Anterior cingulate cortex (tissue), 58 donors: ENCODE results near the gene TSBP1.
"Not testable (repeated sequence)": the region's sequence is repeated elsewhere in the genome, so short reads cannot be mapped to it uniquely, and the experiment has no call there.

Experiments used
- DNase-seq, 58 donors: peaks; one replicate each; lab custom pipeline; 2025; lab: John Stamatoyannopoulos, UW

The TSBP1 gene

DNA sequence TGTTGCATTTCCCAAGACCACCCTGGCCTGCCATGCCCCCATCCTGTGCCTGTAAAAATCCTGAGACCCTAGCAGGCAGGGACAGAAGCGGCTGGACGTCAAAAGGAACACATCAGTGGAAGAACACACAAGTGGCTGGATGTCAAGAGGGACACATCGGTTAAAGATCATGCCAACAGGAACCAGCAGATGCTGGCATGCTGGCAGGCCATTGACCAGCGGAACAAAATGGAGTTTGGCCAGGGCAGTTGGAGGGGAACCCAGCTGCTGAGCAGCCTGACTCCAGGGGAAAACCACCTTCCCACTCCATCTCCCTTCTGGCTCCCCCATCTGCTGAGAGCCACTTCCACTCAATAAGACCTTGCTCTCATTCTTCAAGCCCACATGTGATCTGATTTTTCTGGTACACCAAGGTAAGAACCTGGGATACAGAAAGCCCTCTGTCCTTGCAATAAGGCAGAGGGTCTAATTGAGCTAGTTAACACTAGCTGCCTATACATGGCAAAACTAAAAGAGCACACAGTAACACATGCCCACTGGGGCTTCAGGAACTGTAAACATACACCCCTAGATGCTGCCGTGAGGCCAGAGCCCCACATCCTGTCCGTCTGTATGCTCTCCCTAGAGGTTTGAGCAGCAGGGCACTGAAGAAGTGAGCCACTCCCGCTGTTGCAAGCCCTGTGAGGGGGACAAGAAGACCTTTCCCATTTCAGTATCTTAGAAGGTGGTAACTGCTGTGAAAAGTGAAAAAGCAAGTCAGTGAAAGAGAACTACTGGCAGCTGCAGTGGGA, 4.2 kb upstream of the TSBP1 start:
- no peak for DNase-seq

DNA sequence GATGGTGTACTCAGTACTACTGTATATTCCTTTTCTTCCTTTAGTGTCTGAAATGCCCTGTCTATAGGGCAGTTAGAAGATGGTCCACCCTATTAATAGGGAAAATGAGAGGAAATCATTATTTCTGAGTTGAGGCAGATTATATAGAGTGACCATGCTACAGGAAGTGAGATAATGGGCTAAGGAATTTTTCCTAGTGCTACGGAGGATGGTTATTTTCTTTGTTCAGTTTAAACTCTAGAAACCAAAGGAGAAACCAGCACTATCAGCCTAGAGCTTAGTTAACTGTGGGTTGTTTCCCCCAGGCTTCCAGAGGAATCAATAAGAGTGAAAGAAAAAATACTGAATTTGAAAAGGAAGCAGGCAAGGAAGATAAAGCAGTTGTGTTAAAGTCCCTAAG, 474 bp downstream of the TSBP1 start:
- no peak for DNase-seq

DNA sequence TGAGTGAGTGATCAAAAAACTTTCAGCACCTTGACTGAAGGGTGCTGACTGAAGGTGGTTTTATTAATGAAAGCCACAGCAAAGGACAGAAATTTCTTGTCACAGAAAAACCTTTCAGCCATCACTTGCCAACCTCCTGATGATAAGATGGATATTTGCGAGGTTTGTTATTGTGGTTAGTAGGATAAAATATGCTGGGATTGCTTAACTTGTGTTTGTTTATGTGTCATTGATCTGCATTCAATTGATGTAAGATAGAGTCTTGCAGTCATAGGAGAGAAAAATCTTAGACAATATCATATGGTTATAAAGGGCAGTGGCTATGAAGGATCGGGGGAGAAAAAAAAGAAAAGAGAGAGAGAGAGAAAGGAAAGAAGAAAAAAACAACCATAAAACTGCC, 1.2 kb downstream of the TSBP1 start:
- DNase-seq: no peak

- no peak for DNase-seq
These were observed 2.0 kb downstream of the TSBP1 start for GRCh38 chr6:32369660-32370059.

- DNase-seq: no peak
These were observed 4.1 kb downstream of the TSBP1 start for GRCh38 chr6:32367644-32368043.

DNA sequence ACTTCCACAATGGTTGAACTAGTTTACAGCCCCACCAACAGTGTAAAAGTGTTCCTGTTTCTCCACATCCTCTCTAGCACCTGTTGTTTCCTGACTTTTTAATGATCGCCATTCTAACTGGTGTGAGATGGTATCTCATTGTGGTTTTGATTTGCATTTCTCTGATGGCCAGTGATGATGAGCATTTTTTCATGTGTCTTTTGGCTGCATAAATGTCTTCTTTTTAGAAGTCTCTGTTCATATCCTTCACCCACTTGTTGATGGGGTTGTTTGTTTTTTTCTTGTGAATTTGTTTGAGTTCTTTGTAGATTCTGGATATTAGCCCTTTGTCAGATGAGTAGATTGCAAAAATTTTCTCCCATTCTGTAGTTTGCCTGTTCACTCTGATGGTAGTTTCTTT, 12.5 kb downstream of the TSBP1 start:
- not testable (repeated sequence) for DNase-seq

- DNase-seq: not testable (repeated sequence)
These were observed 13.2 kb downstream of the TSBP1 start for GRCh38 chr6:32358548-32358947.

GRCh38 chr6:32355018-32355417, 16.7 kb downstream of the TSBP1 start:
- DNase-seq: no peak

GRCh38 chr6:32353348-32353747, 18.4 kb downstream of the TSBP1 start:
- no peak for DNase-seq

GRCh38 chr6:32340242-32340641, 31.5 kb downstream of the TSBP1 start:
- no peak for DNase-seq

GRCh38 chr6:32337186-32337805, 34.4 kb downstream of the TSBP1 start:
- peak in 3 of 58 donors; percentile 0 to 4 (median 0) for DNase-seq

DNA sequence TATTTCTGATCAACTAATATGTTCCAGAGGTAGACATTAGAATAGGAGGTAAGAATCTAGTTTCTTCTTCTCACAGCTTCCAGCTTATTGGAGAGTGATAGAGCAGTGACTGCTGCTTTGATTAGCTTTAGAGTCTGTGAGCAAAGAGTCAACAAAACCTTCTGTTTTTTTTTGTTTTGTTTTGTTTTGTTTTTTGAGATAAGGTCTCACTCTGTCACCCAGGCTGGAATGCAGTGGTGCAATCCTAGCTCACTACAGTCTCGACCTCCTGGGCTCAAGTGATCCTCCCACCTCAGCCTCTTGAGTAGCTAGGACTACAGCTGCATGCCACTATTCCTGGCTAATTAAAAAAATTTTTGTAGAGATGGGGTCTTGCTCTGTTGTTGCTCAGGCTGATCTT, 39.3 kb downstream of the TSBP1 start:
- DNase-seq: no peak

GRCh38 chr6:32329141-32329540, 42.6 kb downstream of the TSBP1 start:
- DNase-seq: no peak

GRCh38 chr6:32327103-32327502, 44.6 kb downstream of the TSBP1 start:
- DNase-seq: peak in 1 of 58 donors; percentile 0

- no peak for DNase-seq
These were observed 53.2 kb downstream of the TSBP1 start for GRCh38 chr6:32318501-32318900.

DNA sequence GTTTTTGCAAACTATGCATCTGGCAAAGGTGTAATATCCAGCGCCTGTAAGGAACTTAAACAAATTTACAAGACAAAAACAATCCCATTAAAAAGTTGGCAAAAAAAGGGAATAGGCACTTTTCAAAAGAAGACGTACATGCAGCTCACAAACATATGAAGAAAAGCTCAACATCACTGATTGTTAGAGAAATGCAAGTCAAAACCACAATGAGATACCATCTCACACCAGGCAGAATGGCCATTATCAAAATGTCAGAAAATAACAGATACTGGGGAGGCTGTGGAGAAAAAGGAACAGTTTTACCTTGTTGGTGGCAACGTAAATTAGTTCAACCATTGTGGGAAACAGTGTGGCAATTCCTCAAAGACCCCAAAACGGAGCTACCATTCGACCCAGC, 54.2 kb downstream of the TSBP1 start:
- no peak for DNase-seq

DNA sequence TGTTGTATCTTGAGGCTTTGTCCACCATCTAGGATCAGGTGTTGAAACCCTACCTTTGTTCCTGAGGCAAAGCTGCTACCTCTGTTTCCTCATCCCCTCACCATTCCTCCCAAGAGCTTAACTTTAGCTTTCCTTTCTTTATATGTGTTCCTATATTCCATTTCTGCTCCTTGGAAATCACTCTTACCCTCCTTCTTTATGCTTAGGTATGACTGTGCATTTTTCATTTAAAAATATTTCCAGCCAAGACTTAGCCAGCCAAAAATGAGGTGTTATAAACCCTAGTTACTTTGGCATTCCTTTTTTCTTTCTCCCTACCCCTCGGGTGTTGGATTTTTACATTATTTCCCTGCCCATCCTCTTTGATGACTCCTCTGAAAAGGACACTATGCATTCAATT, 57.7 kb downstream of the TSBP1 start:
- no peak for DNase-seq

GRCh38 chr6:32298632-32299336, 72.9 kb downstream of the TSBP1 start:
- no peak for DNase-seq

GRCh38 chr6:32294980-32295379, 76.7 kb downstream of the TSBP1 start:
- not testable (repeated sequence) for DNase-seq

- DNase-seq: no peak
These were observed 77.1 kb downstream of the TSBP1 start for GRCh38 chr6:32294566-32294965.

DNA sequence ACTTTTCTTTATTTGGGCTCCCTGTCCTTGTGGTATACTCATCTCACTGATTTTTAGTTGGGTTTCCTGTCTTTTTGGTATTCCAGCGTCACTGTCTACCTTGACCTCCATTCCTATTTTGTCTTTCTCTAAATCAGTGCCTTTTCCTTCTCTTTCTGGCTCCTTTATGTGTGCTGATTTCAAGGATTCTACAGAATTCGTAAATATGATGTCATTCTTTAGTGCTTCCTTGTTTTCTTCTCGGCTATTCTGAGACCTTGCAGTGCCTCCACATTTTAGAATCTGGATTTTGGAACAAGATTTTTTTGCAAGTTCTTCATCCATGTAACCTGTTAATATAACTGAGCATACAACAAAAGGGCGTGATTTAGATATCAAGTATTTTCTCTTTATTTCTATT, 78.0 kb downstream of the TSBP1 start:
- DNase-seq: no peak

- DNase-seq: no peak
These were observed 80.2 kb downstream of the TSBP1 start for GRCh38 chr6:32291543-32291942.
